Measurements from ENCODE around the gene CELSR1.

Gene CELSR1

DNA sequence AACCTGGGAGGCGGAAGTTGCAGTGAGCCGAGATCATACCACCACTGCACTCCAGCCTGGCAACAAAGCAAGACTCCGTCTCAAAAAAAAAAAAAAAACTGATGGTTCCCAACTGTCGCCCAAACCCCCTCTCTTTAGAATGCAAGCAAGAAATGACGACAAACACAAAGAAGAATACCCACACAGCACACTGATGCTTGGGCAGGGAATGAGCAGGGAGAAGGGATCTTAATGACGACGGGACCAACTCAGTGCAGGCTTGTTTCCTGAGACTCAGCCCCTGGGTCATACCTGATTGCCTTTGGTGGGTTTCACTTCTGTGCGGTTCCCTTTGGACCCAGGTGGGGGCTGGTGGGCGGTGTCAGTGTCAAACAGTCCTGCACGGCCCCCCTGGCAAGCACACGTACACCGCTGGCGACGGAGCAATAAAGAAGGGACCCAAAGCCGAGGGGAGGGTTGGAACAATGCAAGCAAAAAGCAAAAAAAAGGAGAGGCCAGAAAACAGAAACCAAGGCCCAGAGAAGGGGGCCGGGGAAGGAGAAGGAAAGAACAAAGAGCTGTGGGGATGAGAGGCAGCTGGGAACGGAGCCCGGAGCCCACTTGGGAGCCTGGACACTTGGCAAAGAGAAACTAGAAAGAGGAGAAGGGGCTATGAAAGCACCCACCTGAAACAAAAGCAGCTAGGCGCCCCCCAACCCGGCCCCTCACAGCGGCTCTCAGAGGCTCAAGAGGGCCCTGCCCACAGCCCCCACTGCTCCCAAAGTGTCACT lies 99.6 kb downstream of the CELSR1 start:
- DNase-seq (ENCODE audit: low spot score): no peak
- POLR2A ChIA-PET (ENCODE audit: low non-redundant PET): no interaction called here
- peak overlapping the region; percentile 58 for H3K27ac ChIP-seq
- CTCF ChIA-PET: no interaction called here
- TF ChIP-seq, protein P1, sequence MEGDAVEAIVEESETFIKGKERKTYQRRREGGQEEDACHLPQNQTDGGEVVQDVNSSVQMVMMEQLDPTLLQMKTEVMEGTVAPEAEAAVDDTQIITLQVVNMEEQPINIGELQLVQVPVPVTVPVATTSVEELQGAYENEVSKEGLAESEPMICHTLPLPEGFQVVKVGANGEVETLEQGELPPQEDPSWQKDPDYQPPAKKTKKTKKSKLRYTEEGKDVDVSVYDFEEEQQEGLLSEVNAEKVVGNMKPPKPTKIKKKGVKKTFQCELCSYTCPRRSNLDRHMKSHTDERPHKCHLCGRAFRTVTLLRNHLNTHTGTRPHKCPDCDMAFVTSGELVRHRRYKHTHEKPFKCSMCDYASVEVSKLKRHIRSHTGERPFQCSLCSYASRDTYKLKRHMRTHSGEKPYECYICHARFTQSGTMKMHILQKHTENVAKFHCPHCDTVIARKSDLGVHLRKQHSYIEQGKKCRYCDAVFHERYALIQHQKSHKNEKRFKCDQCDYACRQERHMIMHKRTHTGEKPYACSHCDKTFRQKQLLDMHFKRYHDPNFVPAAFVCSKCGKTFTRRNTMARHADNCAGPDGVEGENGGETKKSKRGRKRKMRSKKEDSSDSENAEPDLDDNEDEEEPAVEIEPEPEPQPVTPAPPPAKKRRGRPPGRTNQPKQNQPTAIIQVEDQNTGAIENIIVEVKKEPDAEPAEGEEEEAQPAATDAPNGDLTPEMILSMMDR (conservative IDR thresholded peaks at IDR 0.05; ENCODE audit: low read depth): no peak

DNA sequence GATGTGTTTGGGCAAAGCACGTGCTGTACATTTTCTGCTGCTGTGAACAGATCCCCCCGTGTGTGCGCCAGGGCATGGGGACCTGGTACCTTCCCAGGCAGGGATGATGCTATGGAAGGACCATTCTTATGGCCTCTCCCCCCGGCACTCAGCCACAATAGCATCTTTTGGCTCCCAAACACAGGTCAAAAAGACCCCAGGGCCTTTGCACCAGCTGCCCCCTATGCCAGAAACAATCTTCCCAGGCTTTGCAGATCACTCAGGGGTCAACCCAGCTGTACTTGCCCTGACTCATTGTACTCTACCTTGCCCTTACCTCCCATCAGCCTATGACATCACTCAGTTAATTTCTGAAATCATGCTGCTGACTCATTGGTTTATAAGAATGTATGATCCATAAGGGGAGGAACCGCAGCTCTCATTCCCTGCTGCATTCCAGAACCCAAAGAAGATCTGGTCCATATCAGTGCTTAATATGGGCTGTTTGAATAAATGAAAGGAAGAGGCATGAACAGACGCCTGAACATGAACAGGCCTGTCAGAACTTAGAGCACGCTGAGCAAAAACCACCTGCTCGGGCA lies 100.7 kb downstream of the CELSR1 start:
- peak; percentile 52 for DNase-seq (ENCODE audit: low spot score)
- ChIA-PET POLR2A (ENCODE audit: low non-redundant PET) (no interaction called here), CTCF (no interaction called here)
- H3K27ac ChIP-seq: peak overlapping the region; percentile 58
- TF ChIP-seq, protein P1 (conservative IDR thresholded peaks at IDR 0.05; ENCODE audit: low read depth): no peak

DNA sequence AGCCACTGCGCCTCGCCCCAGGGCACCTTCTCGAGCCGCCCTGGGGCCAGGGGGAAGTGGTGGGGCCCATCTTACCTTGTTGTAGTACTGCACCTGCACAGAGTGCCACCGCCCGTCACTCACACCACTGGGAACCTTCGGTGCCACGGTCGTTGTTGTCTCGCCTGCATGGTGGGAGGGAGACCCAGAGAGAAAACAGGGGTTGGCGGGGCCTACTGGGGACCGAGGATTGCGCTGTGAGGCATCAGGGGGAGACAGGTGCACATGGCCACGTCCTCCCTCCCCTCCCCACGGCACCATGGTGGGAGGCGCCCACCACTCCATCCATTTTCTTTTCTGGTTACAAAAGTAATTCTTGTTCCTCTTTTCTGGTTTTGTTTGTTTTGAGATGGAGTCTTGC lies 104.1 kb downstream of the CELSR1 start:
- no peak for DNase-seq (ENCODE audit: low spot score)
- peak overlapping the region; percentile 41 for H3K27ac ChIP-seq
- TF ChIP-seq, protein P1 (conservative IDR thresholded peaks at IDR 0.05; ENCODE audit: low read depth): no peak
- CTCF ChIA-PET: interaction anchor here (0.6 kb wide), 1 partner anchor 125 kb away, joined by 3 read pairs; no protein-coding TSS in a partner anchor
- POLR2A ChIA-PET (ENCODE audit: low non-redundant PET): no interaction called here

DNA sequence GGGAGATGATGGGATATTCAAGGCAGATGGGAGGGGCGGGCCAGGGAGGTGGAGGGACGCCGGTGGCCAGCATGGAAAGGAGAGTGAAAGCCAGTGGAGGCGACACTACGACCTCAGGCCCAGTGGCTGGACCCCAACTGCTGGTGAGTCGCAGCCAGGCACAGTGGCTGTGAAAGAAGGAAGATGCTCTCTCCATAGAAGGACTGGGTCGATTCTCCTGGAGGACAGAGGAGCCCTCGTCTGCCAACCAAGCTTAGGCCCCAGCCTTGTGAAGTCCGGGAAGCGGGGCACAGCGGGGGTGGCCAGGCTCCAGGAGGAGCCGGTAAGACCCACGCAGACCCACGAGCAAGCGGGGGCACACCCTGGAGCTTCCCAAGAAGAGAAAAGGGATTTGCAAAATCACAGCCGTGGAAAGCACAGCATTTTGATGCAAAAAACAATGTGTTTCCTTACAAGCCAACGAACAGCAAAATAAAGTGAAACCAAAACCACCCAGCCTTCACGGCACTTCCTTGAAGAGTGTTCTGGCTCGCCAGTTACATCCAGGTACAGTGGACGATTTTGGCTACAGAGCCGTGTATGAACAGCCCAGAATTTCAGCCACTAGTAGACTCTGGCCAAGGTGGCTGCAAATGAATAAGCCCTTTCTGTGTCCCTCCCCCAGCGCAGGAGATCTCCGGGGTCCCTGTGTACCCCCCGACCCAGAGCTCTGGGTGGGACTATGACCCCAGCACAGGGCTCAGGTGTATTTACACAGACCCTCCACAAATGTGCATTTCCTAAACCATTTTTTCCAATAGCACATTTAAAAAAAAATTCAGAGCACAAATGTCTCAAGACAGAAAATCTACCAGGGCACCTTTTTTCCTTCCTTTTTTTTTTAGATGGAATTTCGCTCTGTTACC lies 105.0 kb downstream of the CELSR1 start:
- ChIA-PET POLR2A (ENCODE audit: low non-redundant PET) (no interaction called here), CTCF (no interaction called here)
- no peak for DNase-seq (ENCODE audit: low spot score)
- TF ChIP-seq, protein P1 (conservative IDR thresholded peaks at IDR 0.05; ENCODE audit: low read depth): no peak
- H3K27ac ChIP-seq: peak overlapping the region; percentile 41

DNA sequence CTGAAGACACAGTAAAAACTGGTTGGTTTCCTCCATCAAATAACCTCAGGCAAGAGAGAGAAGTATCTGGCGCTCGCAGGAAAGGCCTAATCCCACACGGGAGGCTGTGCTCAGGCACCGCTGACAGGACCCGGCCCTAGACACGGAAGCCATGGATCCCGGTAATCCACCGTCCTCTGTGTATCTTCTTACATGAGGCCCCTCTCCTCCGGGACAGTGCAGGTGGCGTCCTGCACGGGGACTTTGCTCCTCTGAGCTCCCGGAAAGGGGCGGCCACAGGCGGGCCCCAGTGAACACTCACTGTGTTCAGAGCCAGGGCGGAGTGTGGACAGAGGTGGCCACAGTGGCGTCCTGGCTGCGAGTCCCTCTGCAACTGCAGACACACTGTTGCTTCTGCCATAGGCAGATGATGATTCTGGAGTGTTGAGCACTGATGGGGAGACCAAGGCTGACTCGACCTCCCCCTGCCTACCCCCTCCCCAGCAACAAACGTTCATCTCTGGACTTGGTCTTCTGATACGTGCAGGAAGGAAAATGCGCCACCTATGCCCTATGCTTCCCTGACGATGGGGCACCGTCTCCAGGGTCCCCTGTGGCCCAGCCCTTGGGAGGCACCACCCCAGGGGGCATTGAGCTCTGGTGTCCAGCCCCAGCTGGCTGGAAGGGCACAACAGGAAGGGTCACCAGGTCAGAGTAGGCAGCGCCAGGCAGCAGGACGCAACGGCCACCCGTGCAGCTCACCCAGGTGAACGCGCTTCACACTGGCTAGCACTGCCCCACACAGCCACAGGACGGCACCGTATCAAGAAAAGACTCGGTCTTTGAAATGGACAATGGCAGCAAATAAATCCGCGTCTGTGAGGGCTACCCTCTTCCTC lies 106.2 kb downstream of the CELSR1 start:
- TF ChIP-seq, protein P1 (conservative IDR thresholded peaks at IDR 0.05; ENCODE audit: low read depth): no peak
- no peak for DNase-seq (ENCODE audit: low spot score)
- POLR2A ChIA-PET (ENCODE audit: low non-redundant PET): no interaction called here
- H3K27ac ChIP-seq: peak overlapping the region; percentile 41
- CTCF ChIA-PET: no interaction called here
